Body of pancreas (tissue), 4 donors: Measurements from ENCODE around the gene PCDH17.

Experiments
- CTCF ChIP-seq, 7 experiments: fragments of 450-650 bp in 4 of 7; fragments of 200-600 bp in 3 of 7; sonication (generic) in 3 of 7; IDR thresholded peaks; one replicate each; pipeline ENCODE4 v1.5.1; 2016 to 2019; ENCODE audit warnings: antibody characterized with exemption in 7 of 7
- POLR2A ChIP-seq, 3 donors: fragments of 450-650 bp; IDR thresholded peaks; one replicate each; pipeline ENCODE4 v1.6.1; 2016; ENCODE audit warnings: antibody characterized with exemption in 3 of 3, mild to moderate bottlenecking in 2 of 3

GRCh38 chr13:57635541-57636085, 4.1 kb downstream of the PCDH17 start:
- TF ChIP-seq CTCF (IDR thresholded peaks at IDR 0.05) (no peak), POLR2A (IDR thresholded peaks at IDR 0.05) (no peak)
